H9 (cell line): ENCODE data around the gene NECTIN4. TPM values are rescaled to one million over a fixed set of nuclear protein-coding genes. Genes with fewer than 3 reads are reported as not detected.

Experiments used
- DNase-seq: peaks from one replicate; pipeline ENCODE4 v3.0.0-alpha.2; 2017
- H2AFZ ChIP-seq: one replicate; pipeline ENCODE4 v1.6.1; 2013; ENCODE audit warnings: mild to moderate bottlenecking, low read length, control low read depth, moderate library complexity
- H2AK5ac ChIP-seq: 2 replicates; pipeline ENCODE4 v1.6.1; 2013; ENCODE audit warnings: low read length, control low read depth, mixed read lengths; ENCODE audit not compliant: insufficient read length
- H2BK120ac ChIP-seq: one replicate; pipeline ENCODE4 v1.6.1; 2013; ENCODE audit warnings: low read depth, mild to moderate bottlenecking, low read length, control low read depth, inconsistent platforms; ENCODE audit not compliant: poor library complexity, severe bottlenecking
- H2BK12ac ChIP-seq: 2 replicates; pipeline ENCODE4 v1.6.1; 2013; ENCODE audit warnings: low read length, control low read depth, mixed read lengths, low read depth; ENCODE audit not compliant: insufficient read length
- H2BK15ac ChIP-seq: 2 replicates; pipeline ENCODE4 v1.6.1; 2013; ENCODE audit warnings: low read depth, low read length, control low read depth
- H2BK20ac ChIP-seq: one replicate; pipeline ENCODE4 v1.6.1; 2013; ENCODE audit warnings: low read depth, mild to moderate bottlenecking, low read length, control low read depth, inconsistent platforms; ENCODE audit not compliant: poor library complexity, severe bottlenecking
- H2BK5ac ChIP-seq: 2 replicates; pipeline ENCODE4 v1.6.1; 2013; ENCODE audit warnings: low read length, control low read depth, mixed read lengths; ENCODE audit not compliant: insufficient read length
- H3K14ac ChIP-seq: 2 replicates; pipeline ENCODE4 v1.6.1; 2013; ENCODE audit warnings: low read length, control low read depth; ENCODE audit not compliant: insufficient read depth
- H3K18ac ChIP-seq: 2 replicates; pipeline ENCODE4 v1.6.1; 2013; ENCODE audit warnings: low read depth, mild to moderate bottlenecking, mixed read lengths, low read length, control low read depth; ENCODE audit not compliant: insufficient read length
- H3K23ac ChIP-seq: 2 replicates; pipeline ENCODE4 v1.6.1; 2013; ENCODE audit warnings: low read length, control low read depth, mixed read lengths, low read depth; ENCODE audit not compliant: insufficient read length
- H3K23me2 ChIP-seq: 2 replicates; pipeline ENCODE4 v1.6.1; 2013; ENCODE audit warnings: low read depth, mild to moderate bottlenecking, mixed read lengths, low read length, control low read depth; ENCODE audit not compliant: insufficient read length, poor library complexity, severe bottlenecking
- H3K27ac ChIP-seq: 2 replicates; pipeline ENCODE4 v1.5.1; 2013; ENCODE audit warnings: low read length, control low read depth, mixed read lengths, low read depth; ENCODE audit not compliant: insufficient read length
- H3K27me3 ChIP-seq: 2 replicates; pipeline ENCODE4 v1.6.1; 2013; ENCODE audit warnings: low read length, control low read depth, inconsistent platforms; ENCODE audit not compliant: insufficient read depth
- H3K4ac ChIP-seq: 2 replicates; pipeline ENCODE4 v1.6.1; 2013; ENCODE audit warnings: low read depth, mild to moderate bottlenecking, control low read depth, inconsistent platforms, low read length, moderate library complexity
- H3K4me1 ChIP-seq: 2 replicates; pipeline ENCODE4 v1.6.1; 2013; ENCODE audit warnings: low read length, control low read depth, inconsistent platforms; ENCODE audit not compliant: insufficient read depth
- H3K4me2 ChIP-seq: 2 replicates; pipeline ENCODE4 v1.6.1; 2013; ENCODE audit warnings: low read length, control low read depth, mixed read lengths; ENCODE audit not compliant: insufficient read length, insufficient read depth
- H3K56ac ChIP-seq: 2 replicates; pipeline ENCODE4 v1.6.1; 2013; ENCODE audit warnings: low read depth, mild to moderate bottlenecking, mixed read lengths, low read length, control low read depth; ENCODE audit not compliant: insufficient read length
- H3K79me1 ChIP-seq: 2 replicates; pipeline ENCODE4 v1.6.1; 2013; ENCODE audit warnings: low read depth, mild to moderate bottlenecking, moderate library complexity, low read length, control low read depth, inconsistent platforms; ENCODE audit not compliant: insufficient read depth, poor library complexity, severe bottlenecking
- H3K79me2 ChIP-seq: 2 replicates; pipeline ENCODE4 v1.6.1; 2013; ENCODE audit warnings: low read length, control low read depth, inconsistent platforms; ENCODE audit not compliant: insufficient read depth
- H3K9ac ChIP-seq: 2 replicates; pipeline ENCODE4 v1.6.1; 2013; ENCODE audit warnings: low read length, control low read depth, mixed read lengths; ENCODE audit not compliant: insufficient read length; ENCODE audit errors: extremely low read depth
- H3K9me3 ChIP-seq: one replicate; pipeline ENCODE4 v1.6.1; 2013; ENCODE audit warnings: low read depth, low read length, inconsistent platforms; ENCODE audit not compliant: control insufficient read depth
- H3T11ph ChIP-seq: one replicate; pipeline ENCODE4 v1.6.1; 2013; ENCODE audit warnings: mild to moderate bottlenecking, low read length, control low read depth, inconsistent platforms
- H4K20me1 ChIP-seq: one replicate; pipeline ENCODE4 v1.6.1; 2013; ENCODE audit not compliant: control insufficient read depth, insufficient read length, insufficient read depth
- H4K5ac ChIP-seq: 2 replicates; pipeline ENCODE4 v1.6.1; 2013; ENCODE audit warnings: low read depth, mild to moderate bottlenecking, mixed read lengths, low read length, control low read depth; ENCODE audit not compliant: insufficient read length
- H4K8ac ChIP-seq: replicated peaks from 2 replicates; pipeline ENCODE4 v1.6.1; 2013; ENCODE audit warnings: low read length, control low read depth, mixed read lengths, low read depth; ENCODE audit not compliant: insufficient read length
- H4K91ac ChIP-seq: 2 replicates; pipeline ENCODE4 v1.6.1; 2013; ENCODE audit warnings: low read depth, mild to moderate bottlenecking, moderate library complexity, mixed read lengths, low read length, control low read depth; ENCODE audit not compliant: insufficient read length
- H3K27ac Mint-ChIP-seq, 3 experiments: 2 replicates in 2 of 3; 3 replicates in 1 of 3; pipeline ENCODE4 v1.8.0; 2020 to 2021; ENCODE audit warnings: mixed read lengths in 3 of 3, mild to moderate bottlenecking in 1 of 3, moderate library complexity in 1 of 3
- H3K27me3 Mint-ChIP-seq: 2 replicates; pipeline ENCODE4 v1.8.0; 2021; ENCODE audit warnings: low read depth, mild to moderate bottlenecking, moderate library complexity, mixed read lengths
- H3K36me3 Mint-ChIP-seq, 3 experiments: 2 replicates in 2 of 3; 3 replicates in 1 of 3; pipeline ENCODE4 v1.8.0; 2020 to 2021; ENCODE audit warnings: low read depth in 3 of 3, mixed read lengths in 3 of 3; ENCODE audit not compliant: insufficient read depth in 1 of 3
- H3K4me1 Mint-ChIP-seq, 2 experiments: 2 replicates each; pipeline ENCODE4 v1.8.0; 2020; ENCODE audit warnings: mixed read lengths in 2 of 2
- H3K4me3 Mint-ChIP-seq, 2 experiments: 2 replicates in 1 of 2; 3 replicates in 1 of 2; pipeline ENCODE4 v1.8.0; 2020 to 2021; ENCODE audit warnings: mild to moderate bottlenecking in 2 of 2, mixed read lengths in 2 of 2, moderate library complexity in 1 of 2
- H3K9me3 Mint-ChIP-seq, 2 experiments: 2 replicates in 1 of 2; 3 replicates in 1 of 2; pipeline ENCODE4 v1.8.0; 2020; ENCODE audit warnings: mild to moderate bottlenecking in 2 of 2, mixed read lengths in 2 of 2, moderate library complexity in 1 of 2
- CTCF ChIP-seq: fragments of 200-600 bp; sonication (generic); conservative IDR thresholded peaks from 3 replicates; pipeline ENCODE4 v1.8.0; 2021; ENCODE audit warnings: antibody characterized with exemption, mild to moderate bottlenecking
- WGBS: extraction: QIAGEN DNeasy Blood & Tissue Kit; methylation state at CpG from one replicate; pipeline ENCODE4 v1.1.7; 2013; ENCODE audit warnings: missing lambda C conversion rate, low lambda C conversion rate, mixed read lengths; ENCODE audit not compliant: insufficient read length; ENCODE audit errors: extremely low coverage; 5-methylcytosine and 5-hydroxymethylcytosine counted together
- total RNA-seq: library from RNA; stranded (reverse); gene quantifications from 2 replicates; pipeline ENCODE4 v1.2.1, GENCODE V29; 2021

Gene NECTIN4
- total RNA-seq, 1 experiment from 2014 or later = 0.33 TPM

- H3K79me2 ChIP-seq = no peaks in the 10 kb centered on the region
- no peak overlapping the region for H3K9ac ChIP-seq
- Mint-ChIP-seq H3K9me3 (no peaks in the 10 kb centered on the region), H3K4me1 (peaks cover 44 to 45% of the 10 kb centered on the region in 2 experiments), H3K36me3 (no peaks in the 10 kb centered on the region), H3K27ac (no peak overlapping the region; a peak in 1 of 7 replicates), H3K4me3 (no peak overlapping the region), H3K27me3 (no peaks in the 10 kb centered on the region)
- no peaks in the 10 kb centered on the region for H4K20me1 ChIP-seq
- no peaks in the 10 kb centered on the region for H3K79me1 ChIP-seq
- H4K5ac ChIP-seq = no peak overlapping the region
- no peak overlapping the region for H2BK5ac ChIP-seq
- H3K4me2 ChIP-seq = no peak overlapping the region
- H3K4ac ChIP-seq = no peak overlapping the region
- no peak for TF ChIP-seq CTCF
- H2AK5ac ChIP-seq = no peak overlapping the region
- H2BK120ac ChIP-seq = no peak overlapping the region
- H3K18ac ChIP-seq = no peak overlapping the region
- H2BK15ac ChIP-seq = no peak overlapping the region
- H3K27me3 ChIP-seq = no peaks in the 10 kb centered on the region
- H3T11ph ChIP-seq = no peak overlapping the region
- H3K4me1 ChIP-seq = no peaks in the 10 kb centered on the region
- H3K9me3 ChIP-seq = no peaks in the 10 kb centered on the region
- no peaks in the 10 kb centered on the region for H3K23me2 ChIP-seq
- no peak overlapping the region; the same call in 1 of the 2 replicates for H3K14ac ChIP-seq
- H3K27ac ChIP-seq = no peak overlapping the region
- no peak for DNase-seq
- H4K8ac ChIP-seq = no peak overlapping the region
- H2AFZ ChIP-seq = no peak overlapping the region
- H3K23ac ChIP-seq = no peak overlapping the region
- H2BK20ac ChIP-seq = no peak overlapping the region
- no peak overlapping the region for H4K91ac ChIP-seq
- no peak overlapping the region for H3K56ac ChIP-seq
- WGBS = no CpG with 5 or more reads among the region's 4 CpGs
- no peak overlapping the region for H2BK12ac ChIP-seq
Measured at GRCh38 chr1:161086457-161086856, 2.9 kb downstream of the NECTIN4 start.
